Small intestine (tissue), 7 donors: ENCODE measurements around the gene PRRC2C. TPM values are rescaled to one million over a fixed set of nuclear protein-coding genes. Genes with fewer than 3 reads are reported as not detected.

Experiments used
- DNase-seq, 2 donors: peaks; one replicate each; pipeline versions ENCODE4 v3.0.0 to v3.0.0-alpha.2; 2013
- FAIRE-seq: peaks from 2 replicates; lab custom pipeline; 2012; peaks lifted over from hg19 to GRCh38; lab: Jason Lieb, UNC
- H3K27ac ChIP-seq, 3 donors: one replicate each; pipeline ENCODE4 v1.5.1; 2013; ENCODE audit warnings: low read length in 2 of 3, mild to moderate bottlenecking in 2 of 3, control low read depth in 1 of 3, inconsistent platforms in 1 of 3, low read depth in 1 of 3, moderate library complexity in 1 of 3
- H3K27me3 ChIP-seq, 3 donors: one replicate each; pipeline ENCODE4 v1.6.1; 2013; ENCODE audit warnings: low read length in 3 of 3, inconsistent platforms in 1 of 3; ENCODE audit not compliant: control insufficient read depth in 3 of 3, insufficient read depth in 3 of 3
- H3K36me3 ChIP-seq, 3 donors: one replicate each; pipeline ENCODE4 v1.6.1; 2013; ENCODE audit warnings: low read length in 3 of 3, inconsistent platforms in 1 of 3, low read depth in 1 of 3, mild to moderate bottlenecking in 1 of 3, moderate library complexity in 1 of 3; ENCODE audit not compliant: control insufficient read depth in 3 of 3, insufficient read depth in 2 of 3
- H3K4me1 ChIP-seq, 3 donors: one replicate each; pipeline ENCODE4 v1.6.1; 2013; ENCODE audit warnings: low read length in 2 of 3, inconsistent platforms in 1 of 3, low read depth in 1 of 3, mild to moderate bottlenecking in 1 of 3, moderate library complexity in 1 of 3; ENCODE audit not compliant: control insufficient read depth in 3 of 3, insufficient read depth in 2 of 3
- H3K4me3 ChIP-seq, 3 donors: one replicate each; pipeline ENCODE4 v1.5.1; 2013; ENCODE audit warnings: low read length in 3 of 3, control low read depth in 1 of 3, inconsistent platforms in 1 of 3, low read depth in 1 of 3, mild to moderate bottlenecking in 1 of 3, moderate library complexity in 1 of 3
- H3K9me3 ChIP-seq, 2 donors: one replicate each; pipeline ENCODE4 v1.6.1; 2013; ENCODE audit warnings: low read depth in 1 of 2, low read length in 1 of 2; ENCODE audit not compliant: control insufficient read depth in 2 of 2, insufficient read depth in 1 of 2
- WGBS, 3 donors: extraction: QIAGEN DNeasy Blood & Tissue Kit; methylation state at CpG; one replicate each; pipeline ENCODE4 v1.1.7; 2013; 5-methylcytosine and 5-hydroxymethylcytosine counted together
- polyA plus RNA-seq, 4 donors: library from polyadenylated mRNA; stranded (reverse) in 3 of 4; unstranded in 1 of 4; fragments of 200-250 nt in 3 of 4; fragments of 120-200 nt in 1 of 4; gene quantifications; one replicate each; pipeline versions ENCODE4 v1.2.1 to v1.2.3, GENCODE V29; 2013
- donor health status: healthy with polysubstance abuse.
- donor health status: control.
- donor health status: control.
- donor health status: Bipolar disorder and iron deficiency.
- donor health status: healthy.

PRRC2C gene
- polyA plus RNA-seq, 4 donors = 37.4 to 221 (median 112) TPM

GRCh38 chr1:171636141-171636540 is 150.8 kb downstream of the PRRC2C start:
- FAIRE-seq = no peak
- Histone ChIP-seq H3K4me3 (no peak overlapping the region), H3K27ac (no peak overlapping the region), H3K9me3 (no peaks in the 10 kb centered on the region), H3K27me3 (no peaks in the 10 kb centered on the region), H3K4me1 (no peaks in the 10 kb centered on the region), H3K36me3 (no peaks in the 10 kb centered on the region)
- 74 to 76% (median 75%) methylated on average over 11 of the region's 11 CpGs for WGBS, 3 donors
- no peak for DNase-seq

GRCh38 chr1:171637928-171638576 is 152.7 kb downstream of the PRRC2C start:
- no peaks in the 10 kb centered on the region for H3K9me3 ChIP-seq

GRCh38 chr1:171640225-171640624 is 154.9 kb downstream of the PRRC2C start:
- FAIRE-seq = no peak
- H3K9me3 ChIP-seq = no peaks in the 10 kb centered on the region
- H3K36me3 ChIP-seq = no peaks in the 10 kb centered on the region
- no peak for DNase-seq
- peaks cover 0 to 3% (median 0%) of the 10 kb centered on the region in 3 donors for H3K27me3 ChIP-seq
- H3K4me1 ChIP-seq = no peaks in the 10 kb centered on the region
- no peak overlapping the region for H3K4me3 ChIP-seq
- H3K27ac ChIP-seq = no peak overlapping the region
- WGBS, 3 donors = 89 to 100% (median 94%) methylated on average over 1 of the region's 1 CpG

More at GRCh38 chr1:171637928-171638576, 152.7 kb downstream of the PRRC2C start:
- FAIRE-seq (no peak), DNase-seq (peak in 1 of 2 donors; percentile 35)
- Histone ChIP-seq H3K4me1 (no peaks in the 10 kb centered on the region), H3K36me3 (no peaks in the 10 kb centered on the region), H3K27ac (no peak overlapping the region), H3K27me3 (peaks cover 0 to 3% (median 0%) of the 10 kb centered on the region in 3 donors), H3K4me3 (no peak overlapping the region)
- 51 to 68% (median 53%) methylated on average over 4 of the region's 4 CpGs for WGBS, 3 donors

- FAIRE-seq = no peak
- no peak for DNase-seq
- 51 to 67% (median 61%) methylated on average over 10 of the region's 10 CpGs for WGBS, 3 donors
Observed at GRCh38 chr1:171641076-171641864, 155.9 kb downstream of the PRRC2C start.

GRCh38 chr1:171642197-171642596 is 156.9 kb downstream of the PRRC2C start:
- Histone ChIP-seq H3K4me1 (no peaks in the 10 kb centered on the region), H3K27me3 (peaks cover 0 to 3% (median 0%) of the 10 kb centered on the region in 3 donors), H3K4me3 (no peak overlapping the region), H3K9me3 (no peaks in the 10 kb centered on the region), H3K27ac (no peak overlapping the region), H3K36me3 (no peaks in the 10 kb centered on the region)
- WGBS, 3 donors = 72 to 81% (median 77%) methylated on average over 4 of the region's 4 CpGs
- FAIRE-seq = no peak
- no peak for DNase-seq

More at GRCh38 chr1:171641076-171641864, 155.9 kb downstream of the PRRC2C start:
- Histone ChIP-seq H3K36me3 (no peaks in the 10 kb centered on the region), H3K27ac (no peak overlapping the region), H3K27me3 (peaks cover 0 to 3% (median 0%) of the 10 kb centered on the region in 3 donors), H3K4me1 (no peaks in the 10 kb centered on the region), H3K9me3 (no peaks in the 10 kb centered on the region), H3K4me3 (no peak overlapping the region)

Other genes with a start within 250 kb of the PRRC2C start
- gene FMO1, start 237.0 kb upstream of the PRRC2C start, polyA plus RNA-seq = 100 to 1,000 TPM in 1 of 4 donors, under 1 TPM in 1, not detected in 2; 0.54 to 236 TPM
- gene FMO4, start 171.3 kb upstream of the PRRC2C start, polyA plus RNA-seq = 10 to 100 TPM in 1 of 4 donors, 1 to 10 TPM in 3; 4.8 to 24.1 (median 7.5) TPM
- not detected for gene MYOCOS, start 136.7 kb downstream of the PRRC2C start, polyA plus RNA-seq
- gene MYOC, start 167.2 kb downstream of the PRRC2C start, polyA plus RNA-seq = 1 to 10 TPM in 1 of 4 donors, under 1 TPM in 1, not detected in 2; 0.04 to 2.0 TPM